Liver (tissue), 9 donors: ENCODE results near the gene CTSH. TPM values are rescaled to one million over a fixed set of nuclear protein-coding genes. Genes with fewer than 3 reads are reported as not detected.

Experiments
- DNase-seq: peaks from one replicate; pipeline ENCODE4 v3.0.0-alpha.2; 2017; ENCODE audit warnings: low spot score
- H3K27ac ChIP-seq, 2 donors: one replicate each; pipeline ENCODE4 v1.7.0; 2013; ENCODE audit warnings: inconsistent platforms in 2 of 2, low read length in 2 of 2, control low read depth in 1 of 2, low read depth in 1 of 2, mild to moderate bottlenecking in 1 of 2
- H3K27me3 ChIP-seq, 4 donors: one replicate each; pipeline versions ENCODE4 v1.6.1 to v1.7.0; 2013; ENCODE audit warnings: low read length in 3 of 4, inconsistent platforms in 1 of 4, mild to moderate bottlenecking in 1 of 4, moderate library complexity in 1 of 4; ENCODE audit not compliant: control insufficient read depth in 4 of 4, insufficient read depth in 4 of 4
- H3K36me3 ChIP-seq, 4 donors: one replicate each; pipeline versions ENCODE4 v1.6.1 to v1.7.0; 2013; ENCODE audit warnings: low read length in 3 of 4, mild to moderate bottlenecking in 3 of 4, low read depth in 1 of 4, moderate library complexity in 1 of 4; ENCODE audit not compliant: control insufficient read depth in 4 of 4, insufficient read depth in 3 of 4
- H3K4me1 ChIP-seq, 4 donors: one replicate each; pipeline versions ENCODE4 v1.6.1 to v1.7.0; 2013; ENCODE audit warnings: low read length in 3 of 4, mild to moderate bottlenecking in 3 of 4, moderate library complexity in 1 of 4; ENCODE audit not compliant: control insufficient read depth in 4 of 4, insufficient read depth in 4 of 4
- H3K4me3 ChIP-seq, 3 donors: one replicate each; pipeline versions ENCODE4 v1.6.1 to v1.7.0; 2013; ENCODE audit warnings: low read length in 3 of 3, control low read depth in 1 of 3, low read depth in 1 of 3, mild to moderate bottlenecking in 1 of 3
- H3K9ac ChIP-seq, 2 donors: one replicate each; pipeline ENCODE4 v1.7.0; 2013; ENCODE audit warnings: low read length in 2 of 2, mild to moderate bottlenecking in 2 of 2, moderate library complexity in 2 of 2, control low read depth in 1 of 2, low read depth in 1 of 2
- H3K9me3 ChIP-seq, 4 donors: one replicate each; pipeline versions ENCODE4 v1.6.1 to v1.7.0; 2013; ENCODE audit warnings: low read length in 3 of 4; ENCODE audit not compliant: control insufficient read depth in 4 of 4
- CTCF ChIP-seq: fragments of 150-350 bp; IDR thresholded peaks from 2 replicates; pipeline ENCODE4 v1.5.1; 2017; ENCODE audit warnings: improper control_type of control experiment, low read depth, low read length; ENCODE audit not compliant: missing input control
- EGR1 ChIP-seq, 2 donors: IDR thresholded peaks; 2 replicates each; pipeline ENCODE4 v1.6.1; 2016 to 2018; ENCODE audit warnings: antibody characterized with exemption in 2 of 2, low read depth in 2 of 2
- FOXA1 ChIP-seq: IDR thresholded peaks from 2 replicates; pipeline ENCODE4 v1.6.1; 2016; ENCODE audit warnings: antibody characterized with exemption
- FOXA2 ChIP-seq: IDR thresholded peaks from 2 replicates; pipeline ENCODE4 v1.6.1; 2016; ENCODE audit warnings: antibody characterized with exemption
- GABPA ChIP-seq, 2 donors: IDR thresholded peaks in 1 of 2; conservative IDR thresholded peaks in 1 of 2; 2 replicates each; pipeline ENCODE4 v1.6.1; 2016; ENCODE audit warnings: antibody characterized with exemption in 2 of 2, mild to moderate bottlenecking in 1 of 2, moderate library complexity in 1 of 2
- HNF4A ChIP-seq, 2 donors: conservative IDR thresholded peaks; 2 replicates each; pipeline ENCODE4 v1.6.1; 2016; ENCODE audit warnings: antibody characterized with exemption in 2 of 2, mild to moderate bottlenecking in 2 of 2
- HNF4G ChIP-seq: IDR thresholded peaks from 2 replicates; pipeline ENCODE4 v1.6.1; 2016; ENCODE audit warnings: antibody characterized with exemption
- JUND ChIP-seq, 2 donors: IDR thresholded peaks; 2 replicates each; pipeline ENCODE4 v1.6.1; 2016; ENCODE audit warnings: antibody characterized with exemption in 2 of 2
- MAX ChIP-seq: IDR thresholded peaks from 2 replicates; pipeline ENCODE4 v1.6.1; 2016; ENCODE audit warnings: antibody characterized with exemption
- RAD21 ChIP-seq, 2 donors: IDR thresholded peaks; 2 replicates each; pipeline ENCODE4 v1.6.1; 2016; ENCODE audit warnings: antibody characterized with exemption in 2 of 2, mild to moderate bottlenecking in 2 of 2
- RXRA ChIP-seq, 2 donors: IDR thresholded peaks; 2 replicates each; pipeline ENCODE4 v1.6.1; 2017 to 2018; ENCODE audit warnings: antibody characterized with exemption in 2 of 2, mild to moderate bottlenecking in 1 of 2
- SP1 ChIP-seq: IDR thresholded peaks from 2 replicates; pipeline ENCODE4 v1.6.1; 2018; ENCODE audit warnings: antibody characterized with exemption, mild to moderate bottlenecking
- TAF1 ChIP-seq: conservative IDR thresholded peaks from 2 replicates; pipeline ENCODE4 v1.6.1; 2016; ENCODE audit warnings: antibody characterized with exemption, mild to moderate bottlenecking
- YY1 ChIP-seq: IDR thresholded peaks from 2 replicates; pipeline ENCODE4 v1.6.1; 2016; ENCODE audit warnings: antibody characterized with exemption, mild to moderate bottlenecking
- WGBS: extraction: QIAGEN DNeasy Blood & Tissue Kit; methylation state at CpG from one replicate; pipeline ENCODE4 v1.1.7; 2013; 5-methylcytosine and 5-hydroxymethylcytosine counted together
- polyA plus RNA-seq, 2 donors: library from polyadenylated mRNA; stranded (reverse) in 1 of 2; unstranded in 1 of 2; fragments of 200-250 nt in 1 of 2; fragments of >200 nt in 1 of 2; fragmentation: Nextera tagmentation in 1 of 2; extraction: Ambion mirVana in 1 of 2; gene quantifications; one replicate each; pipeline versions ENCODE4 v1.2.1 to v1.2.3, GENCODE V29; 2013 to 2015
- total RNA-seq, 2 donors: library from RNA; depleted of rRNA; stranded (reverse); fragments of >200 nt; gene quantifications; one replicate each; pipeline ENCODE4 v1.2.3, GENCODE V29; 2014
- TF ChIP-seq, protein P1 (sequence below): IDR thresholded peaks from 2 replicates; pipeline ENCODE4 v1.6.1; 2016; ENCODE audit warnings: antibody characterized with exemption
- TF ChIP-seq, protein P2 (sequence below): IDR thresholded peaks from 2 replicates; pipeline ENCODE4 v1.6.1; 2016; ENCODE audit warnings: antibody characterized with exemption
- TF ChIP-seq, protein P3 (sequence below): IDR thresholded peaks from 2 replicates; pipeline ENCODE4 v1.6.1; 2016; ENCODE audit warnings: antibody characterized with exemption, mild to moderate bottlenecking
- donor health status: healthy.
- donor health status: healthy.
- donor health status: healthy.
- donor health status: healthy.
- donor health status: healthy.

The CTSH gene
- total and polyA plus RNA-seq, 4 donors: 46.3 to 162 (median 95.8) TPM

DNA sequence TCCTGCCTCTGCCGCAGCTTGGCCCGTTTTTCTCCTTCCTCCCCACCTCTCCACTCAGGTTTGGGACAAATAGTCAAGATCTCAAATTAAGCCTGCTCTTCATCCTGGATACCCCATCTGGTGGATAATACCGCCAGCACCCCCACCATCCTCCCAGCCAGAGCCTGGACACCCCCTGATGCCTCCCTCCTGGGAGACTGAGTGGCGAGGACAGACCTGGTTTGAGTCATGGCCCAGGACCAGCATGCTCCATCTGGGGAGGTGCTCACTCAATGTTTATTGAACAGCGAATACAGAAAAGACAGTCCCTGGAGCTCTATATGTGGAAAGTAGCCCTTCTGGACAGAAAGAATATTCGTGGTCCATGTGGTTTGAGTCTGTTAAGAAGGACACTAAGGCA lies 23.3 kb downstream of the CTSH start:
- Histone ChIP-seq H3K4me3 (no peak overlapping the region), H3K9ac (no peak overlapping the region), H3K27me3 (no peaks in the 10 kb centered on the region), H3K36me3 (peaks cover 13 to 49% (median 33%) of the 10 kb centered on the region in 4 donors), H3K27ac (no peak overlapping the region), H3K9me3 (no peaks in the 10 kb centered on the region), H3K4me1 (peaks cover 0 to 3% (median 2%) of the 10 kb centered on the region in 4 donors)
- 93% methylated on average over 6 of the region's 6 CpGs for WGBS
- no peak for DNase-seq
- no peak for TF ChIP-seq FOXA2
- TF ChIP-seq TAF1: no peak
- TF ChIP-seq GABPA (IDR thresholded peaks at IDR 0.05 in 1 of 2, conservative IDR thresholded peaks at IDR 0.05 in 1 of 2): no peak

DNA sequence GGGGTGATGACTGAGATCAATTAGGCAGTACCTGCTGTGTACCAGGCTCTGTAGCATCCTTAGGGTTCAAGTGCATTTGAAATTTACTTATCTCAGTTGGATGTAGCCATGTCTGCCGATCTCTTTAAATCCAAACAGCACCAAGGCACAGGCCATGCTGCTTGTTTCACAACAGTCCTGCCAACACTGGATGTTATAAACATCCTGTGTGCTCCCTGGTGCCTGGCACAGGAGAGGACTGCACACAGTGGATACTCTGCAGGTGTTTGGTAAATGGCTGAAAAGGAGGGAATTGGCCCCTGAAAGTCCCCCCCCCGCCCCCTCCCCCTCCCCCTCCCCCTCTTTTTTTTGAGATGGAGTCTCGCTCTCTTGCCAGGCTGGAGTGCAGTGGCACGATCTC lies 27.0 kb downstream of the CTSH start:
- Histone ChIP-seq H3K9me3 (no peaks in the 10 kb centered on the region), H3K36me3 (peaks cover 5 to 33% (median 18%) of the 10 kb centered on the region in 4 donors), H3K27me3 (no peaks in the 10 kb centered on the region), H3K4me1 (peaks cover 0 to 6% (median 4%) of the 10 kb centered on the region in 4 donors), H3K4me3 (no peak overlapping the region), H3K27ac (no peak overlapping the region), H3K9ac (no peak overlapping the region)
- WGBS: 86% methylated on average over 4 of the region's 4 CpGs
- no peak for DNase-seq
- TF ChIP-seq, protein P1, sequence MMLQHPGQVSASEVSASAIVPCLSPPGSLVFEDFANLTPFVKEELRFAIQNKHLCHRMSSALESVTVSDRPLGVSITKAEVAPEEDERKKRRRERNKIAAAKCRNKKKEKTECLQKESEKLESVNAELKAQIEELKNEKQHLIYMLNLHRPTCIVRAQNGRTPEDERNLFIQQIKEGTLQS: no peak
- TF ChIP-seq EGR1 (IDR thresholded peaks at IDR 0.05; ENCODE audit: low read depth in 2 of 2) (no peak), FOXA1 (no peak), HNF4A (conservative IDR thresholded peaks at IDR 0.05) (no peak), CTCF (no peak), MAX (no peak), YY1 (no peak), HNF4G (no peak), RAD21 (IDR thresholded peaks at IDR 0.05) (no peak), GABPA (IDR thresholded peaks at IDR 0.05 in 1 of 2, conservative IDR thresholded peaks at IDR 0.05 in 1 of 2) (no peak), JUND (IDR thresholded peaks at IDR 0.05) (no peak), SP1 (no peak), RXRA (IDR thresholded peaks at IDR 0.05) (no peak), FOXA2 (no peak), TAF1 (no peak)
- TF ChIP-seq, protein P2, sequence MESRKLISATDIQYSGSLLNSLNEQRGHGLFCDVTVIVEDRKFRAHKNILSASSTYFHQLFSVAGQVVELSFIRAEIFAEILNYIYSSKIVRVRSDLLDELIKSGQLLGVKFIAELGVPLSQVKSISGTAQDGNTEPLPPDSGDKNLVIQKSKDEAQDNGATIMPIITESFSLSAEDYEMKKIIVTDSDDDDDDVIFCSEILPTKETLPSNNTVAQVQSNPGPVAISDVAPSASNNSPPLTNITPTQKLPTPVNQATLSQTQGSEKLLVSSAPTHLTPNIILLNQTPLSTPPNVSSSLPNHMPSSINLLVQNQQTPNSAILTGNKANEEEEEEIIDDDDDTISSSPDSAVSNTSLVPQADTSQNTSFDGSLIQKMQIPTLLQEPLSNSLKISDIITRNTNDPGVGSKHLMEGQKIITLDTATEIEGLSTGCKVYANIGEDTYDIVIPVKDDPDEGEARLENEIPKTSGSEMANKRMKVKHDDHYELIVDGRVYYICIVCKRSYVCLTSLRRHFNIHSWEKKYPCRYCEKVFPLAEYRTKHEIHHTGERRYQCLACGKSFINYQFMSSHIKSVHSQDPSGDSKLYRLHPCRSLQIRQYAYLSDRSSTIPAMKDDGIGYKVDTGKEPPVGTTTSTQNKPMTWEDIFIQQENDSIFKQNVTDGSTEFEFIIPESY: no peak
- TF ChIP-seq, protein P3, sequence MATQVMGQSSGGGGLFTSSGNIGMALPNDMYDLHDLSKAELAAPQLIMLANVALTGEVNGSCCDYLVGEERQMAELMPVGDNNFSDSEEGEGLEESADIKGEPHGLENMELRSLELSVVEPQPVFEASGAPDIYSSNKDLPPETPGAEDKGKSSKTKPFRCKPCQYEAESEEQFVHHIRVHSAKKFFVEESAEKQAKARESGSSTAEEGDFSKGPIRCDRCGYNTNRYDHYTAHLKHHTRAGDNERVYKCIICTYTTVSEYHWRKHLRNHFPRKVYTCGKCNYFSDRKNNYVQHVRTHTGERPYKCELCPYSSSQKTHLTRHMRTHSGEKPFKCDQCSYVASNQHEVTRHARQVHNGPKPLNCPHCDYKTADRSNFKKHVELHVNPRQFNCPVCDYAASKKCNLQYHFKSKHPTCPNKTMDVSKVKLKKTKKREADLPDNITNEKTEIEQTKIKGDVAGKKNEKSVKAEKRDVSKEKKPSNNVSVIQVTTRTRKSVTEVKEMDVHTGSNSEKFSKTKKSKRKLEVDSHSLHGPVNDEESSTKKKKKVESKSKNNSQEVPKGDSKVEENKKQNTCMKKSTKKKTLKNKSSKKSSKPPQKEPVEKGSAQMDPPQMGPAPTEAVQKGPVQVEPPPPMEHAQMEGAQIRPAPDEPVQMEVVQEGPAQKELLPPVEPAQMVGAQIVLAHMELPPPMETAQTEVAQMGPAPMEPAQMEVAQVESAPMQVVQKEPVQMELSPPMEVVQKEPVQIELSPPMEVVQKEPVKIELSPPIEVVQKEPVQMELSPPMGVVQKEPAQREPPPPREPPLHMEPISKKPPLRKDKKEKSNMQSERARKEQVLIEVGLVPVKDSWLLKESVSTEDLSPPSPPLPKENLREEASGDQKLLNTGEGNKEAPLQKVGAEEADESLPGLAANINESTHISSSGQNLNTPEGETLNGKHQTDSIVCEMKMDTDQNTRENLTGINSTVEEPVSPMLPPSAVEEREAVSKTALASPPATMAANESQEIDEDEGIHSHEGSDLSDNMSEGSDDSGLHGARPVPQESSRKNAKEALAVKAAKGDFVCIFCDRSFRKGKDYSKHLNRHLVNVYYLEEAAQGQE: no peak
